Endothelial cell of umbilical vein (primary cell): Measurements from ENCODE around the gene USP40. TPM values are rescaled to one million over a fixed set of nuclear protein-coding genes. Genes with fewer than 3 reads are reported as not detected.

Experiments
- BruUV-seq: library from RNA; stranded (reverse); fragments of 400-500 nt; replicated peaks from 2 replicates; lab custom pipeline; 2021; lab: Mats Ljungman, UMichigan
- CTCF ChIA-PET: fragments of 300-600, 350-600 bp; sonication (Branson Sonifier 250); formaldehyde crosslinking; loops from one replicate; lab custom pipeline; 2021; ENCODE audit warnings: antibody characterized with exemption, inconsistent platforms; lab: Charles Lee
- POLR2A ChIA-PET: fragments of 300-600, 350-600 bp; sonication (Branson Sonifier 250); formaldehyde crosslinking; loops from one replicate; lab custom pipeline; 2021; ENCODE audit warnings: antibody characterized with exemption, inconsistent platforms; lab: Charles Lee
- DNase-seq: peaks from one replicate; pipeline ENCODE4 v3.0.0-alpha.2; 2011; ENCODE audit warnings: low read depth, low spot score
- FAIRE-seq: peaks from 2 replicates; lab custom pipeline; 2011; peaks lifted over from hg19 to GRCh38; lab: Jason Lieb, UNC
- H2AFZ ChIP-seq: 2 replicates; pipeline ENCODE4 v1.6.0; 2012; ENCODE audit warnings: low read depth, low read length, control low read depth, inconsistent platforms
- H3K27ac ChIP-seq: 2 replicates; pipeline ENCODE4 v1.5.1; 2011; ENCODE audit warnings: low read depth, mild to moderate bottlenecking, control low read depth, low read length, moderate library complexity; ENCODE audit not compliant: insufficient read depth
- H3K27me3 ChIP-seq, 2 experiments: 2 replicates each; pipeline versions ENCODE4 v1.6.0 to v1.6.1; 2011; ENCODE audit warnings: low read length in 2 of 2, mixed read lengths in 1 of 2; ENCODE audit not compliant: control insufficient read depth in 2 of 2, insufficient read depth in 2 of 2
- H3K36me3 ChIP-seq, 2 experiments: 2 replicates in 1 of 2; 3 replicates in 1 of 2; pipeline ENCODE4 v1.5.1; 2011; ENCODE audit warnings: low read length in 2 of 2, mild to moderate bottlenecking in 1 of 2, moderate library complexity in 1 of 2; ENCODE audit not compliant: control insufficient read depth in 2 of 2, insufficient read depth in 2 of 2; ENCODE audit errors: extremely low read depth in 1 of 2
- H3K4me1 ChIP-seq: 3 replicates; pipeline ENCODE4 v1.5.1; 2011; ENCODE audit warnings: mild to moderate bottlenecking, low read length; ENCODE audit not compliant: control insufficient read depth, insufficient read depth; ENCODE audit errors: extremely low read depth
- H3K4me2 ChIP-seq: 2 replicates; pipeline ENCODE4 v1.6.1; 2011; ENCODE audit warnings: low read length, control low read depth, mixed read lengths; ENCODE audit not compliant: insufficient read depth
- H3K4me3 ChIP-seq, 3 experiments: fragments of 200-600 bp in 1 of 3; sonication (generic), shearing (Covaris generic) in 1 of 3; replicated peaks in 1 of 3; 2 replicates each; pipeline ENCODE4 v1.5.1; 2011 to 2016; ENCODE audit warnings: control low read depth in 3 of 3, low read length in 3 of 3, mild to moderate bottlenecking in 2 of 3, inconsistent platforms in 1 of 3, low read depth in 1 of 3, moderate library complexity in 1 of 3; ENCODE audit not compliant: insufficient read depth in 1 of 3
- H3K79me2 ChIP-seq: 2 replicates; pipeline ENCODE4 v1.6.0; 2012; ENCODE audit warnings: low read length, inconsistent platforms; ENCODE audit not compliant: control insufficient read depth, insufficient read depth
- H3K9ac ChIP-seq: replicated peaks from 2 replicates; pipeline ENCODE3; 2011; ENCODE audit warnings: low read length, control low read depth; ENCODE audit not compliant: insufficient read depth; ENCODE audit errors: extremely low read depth
- H3K9me1 ChIP-seq: replicated peaks from 3 replicates; pipeline ENCODE4 v1.6.0; 2011; ENCODE audit warnings: mild to moderate bottlenecking, low read length; ENCODE audit not compliant: control insufficient read depth, insufficient read depth; ENCODE audit errors: extremely low read depth
- H3K9me3 ChIP-seq: replicated peaks from 2 replicates; pipeline ENCODE4 v1.5.1; 2012; ENCODE audit warnings: low read length, inconsistent platforms; ENCODE audit not compliant: control insufficient read depth, insufficient read depth
- H4K20me1 ChIP-seq: replicated peaks from 2 replicates; pipeline ENCODE3; 2011; ENCODE audit warnings: mild to moderate bottlenecking, low read length; ENCODE audit not compliant: control insufficient read depth, insufficient read depth; ENCODE audit errors: extremely low read depth
- CTCF ChIP-seq, 2 donors: IDR thresholded peaks; 1 replicate in 1 of 2; 2 replicates in 1 of 2; pipeline ENCODE4 v1.5.1; 2011; ENCODE audit warnings: low read length in 2 of 2, mild to moderate bottlenecking in 2 of 2, moderate library complexity in 2 of 2, control low read depth in 1 of 2, inconsistent platforms in 1 of 2, low read depth in 1 of 2; ENCODE audit not compliant: insufficient read depth in 1 of 2; ENCODE audit errors: extremely low read depth in 1 of 2
- EZH2 ChIP-seq: IDR thresholded peaks from 2 replicates; pipeline ENCODE4 v1.6.1; 2012; ENCODE audit warnings: borderline replicate concordance, low read depth, mild to moderate bottlenecking, moderate library complexity, low read length, inconsistent platforms; ENCODE audit not compliant: severe bottlenecking
- FOS ChIP-seq: IDR thresholded peaks from 2 replicates; pipeline ENCODE4 v1.6.1; 2011; ENCODE audit warnings: mild to moderate bottlenecking, low read length, moderate library complexity, borderline replicate concordance; ENCODE audit not compliant: insufficient read depth
- GATA2 ChIP-seq: IDR thresholded peaks from 2 replicates; pipeline ENCODE4 v1.7.0; 2011; ENCODE audit warnings: low read depth, mild to moderate bottlenecking, moderate library complexity, mixed read lengths, low read length; ENCODE audit not compliant: insufficient read length, insufficient read depth
- JUN ChIP-seq: IDR thresholded peaks from 2 replicates; pipeline ENCODE4 v1.6.1; 2011; ENCODE audit warnings: borderline replicate concordance, low read depth; ENCODE audit not compliant: insufficient read length, insufficient read depth
- MAX ChIP-seq: IDR thresholded peaks from 2 replicates; pipeline ENCODE4 v1.6.1; 2011; ENCODE audit not compliant: insufficient read depth, insufficient read length
- MYC ChIP-seq: IDR thresholded peaks from one replicate; pipeline ENCODE4 v1.6.1; 2011; ENCODE audit warnings: mild to moderate bottlenecking, low read depth, low read length
- POLR2A ChIP-seq: IDR thresholded peaks from 2 replicates; pipeline ENCODE4 v1.6.1; 2012; ENCODE audit warnings: low read depth, mild to moderate bottlenecking, control low read depth, low read length
- POLR2AphosphoS5 ChIP-seq: IDR thresholded peaks from 2 replicates; pipeline ENCODE4 v1.6.1; 2012; ENCODE audit warnings: low read depth, mild to moderate bottlenecking, control low read depth, low read length, moderate library complexity; ENCODE audit not compliant: insufficient read depth
- dilution Hi-C: fragments of 300-500 bp; cut with MboI; formaldehyde crosslinking; loops from one replicate; pipeline ENCODE4 v1.15.0; 2019; ENCODE audit warnings: low sequenced_read_pairs; ENCODE audit not compliant: extremely low pct_ligation_motif_present
- intact Hi-C: fragments of 100-400 bp; cut with micrococcal nuclease; formaldehyde crosslinking; loops from one replicate; pipeline ENCODE4 v1.10.0; 2022
- polyA plus RNA-seq, 4 experiments: library from polyadenylated mRNA; depleted of rRNA in 3 of 4; stranded (reverse) in 3 of 4; unstranded in 1 of 4; fragments of >200 nt; gene quantifications; 2 replicates each; pipeline versions ENCODE4 v1.2.1 to v1.2.3, GENCODE V29; 2011 to 2012; ENCODE audit warnings: missing spikeins in 1 of 4
- total RNA-seq: library from RNA; stranded (reverse); gene quantifications from 2 replicates; pipeline ENCODE4 v1.2.3, GENCODE V29; 2021

Gene USP40
- total and polyA plus RNA-seq, 2 donors (not counting 3 experiments of a cell fraction or from before 2014, with no cell fraction given), result 32.2 to 32.5 TPM

- CTCF ChIA-PET, result no interaction called here
- H3K4me3 ChIP-seq, result no peak overlapping the region
- no peak overlapping the region for H2AFZ ChIP-seq
- FAIRE-seq (no peak), DNase-seq (no peak)
- POLR2A ChIA-PET, result no interaction called here
- H3K4me1 ChIP-seq, result no peaks in the 10 kb centered on the region
- dilution Hi-C loops (no loop called here), intact Hi-C loops (no loop called here)
- H3K79me2 ChIP-seq, result no peaks in the 10 kb centered on the region
- H3K4me2 ChIP-seq, result no peak overlapping the region
- peaks cover 0 to 12% of the 10 kb centered on the region in 2 experiments for H3K36me3 ChIP-seq
- H3K27me3 ChIP-seq, result no peaks in the 10 kb centered on the region
- TF ChIP-seq POLR2AphosphoS5 (no peak), MYC (no peak), GATA2 (no peak), POLR2A (no peak), FOS (no peak), EZH2 (no peak), CTCF (IDR thresholded peaks at IDR 0.05; ENCODE audit: extremely low read depth in 1 of 2, insufficient read depth in 1 of 2, low read depth in 1 of 2, low read length in 2 of 2) (no peak), MAX (no peak), JUN (no peak)
- H3K9me3 ChIP-seq, result no peaks in the 10 kb centered on the region
- H4K20me1 ChIP-seq, result no peaks in the 10 kb centered on the region
- H3K27ac ChIP-seq, result no peak overlapping the region
- H3K9ac ChIP-seq, result no peak overlapping the region
- BruUV-seq, result no TSS peak
- no peaks in the 10 kb centered on the region for H3K9me1 ChIP-seq
Observed at GRCh38 chr2:233468047-233468740, 98.4 kb downstream of the USP40 start.
